Measurements from ENCODE around the gene CLCN5. TPM values are rescaled to one million over a fixed set of nuclear protein-coding genes. Genes with fewer than 3 reads are reported as not detected.

CLCN5 gene
- total RNA-seq, 1 experiment from 2014 or later: 23.6 TPM

DNA sequence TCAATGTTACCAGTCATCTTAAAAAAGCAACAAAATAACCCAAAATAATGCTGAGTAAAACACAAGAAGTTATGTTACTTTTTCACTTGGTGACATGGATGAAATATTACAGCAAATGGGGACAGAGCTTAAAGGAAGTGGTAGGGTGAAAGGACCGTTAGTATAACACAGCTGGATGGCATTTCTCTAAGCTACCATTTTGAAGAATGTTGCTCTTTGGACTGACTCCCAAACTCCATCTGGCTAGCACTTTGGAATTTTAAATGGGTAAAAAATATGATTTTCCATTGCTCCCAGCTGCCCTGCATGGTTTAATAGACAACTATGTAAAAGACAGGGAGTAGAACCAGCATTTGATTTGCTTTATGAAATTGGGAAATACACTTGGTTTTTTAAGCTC lies 27.6 kb downstream of the CLCN5 start:
- Histone ChIP-seq H3K9me3 (ENCODE audit: control insufficient read depth, insufficient read depth, low read depth, low read length) (no peaks in the 10 kb centered on the region), H3K27ac (ENCODE audit: low read length) (no peak overlapping the region), H3K27me3 (ENCODE audit: control insufficient read depth, insufficient read depth, low read length) (no peaks in the 10 kb centered on the region), H3K4me3 (ENCODE audit: low read depth in 2 of 2, low read length in 2 of 2) (no peak overlapping the region), H3K4me1 (ENCODE audit: control insufficient read depth, insufficient read depth, low read length) (no peaks in the 10 kb centered on the region), H3K36me3 (ENCODE audit: control insufficient read depth, insufficient read depth, low read length) (no peaks in the 10 kb centered on the region)
- in situ Hi-C loops (cut with HindIII; ENCODE audit: low pct_unique_long_range_greater_than_20kb, low sequenced_read_pairs) (no loop called here), intact Hi-C loops (cut with micrococcal nuclease; ENCODE audit: unreplicated experiment) (no loop called here)
- ATAC-seq: no peak
- DNase-seq (ENCODE audit: low read depth, low spot score): no peak
- TF ChIP-seq, protein P1, sequence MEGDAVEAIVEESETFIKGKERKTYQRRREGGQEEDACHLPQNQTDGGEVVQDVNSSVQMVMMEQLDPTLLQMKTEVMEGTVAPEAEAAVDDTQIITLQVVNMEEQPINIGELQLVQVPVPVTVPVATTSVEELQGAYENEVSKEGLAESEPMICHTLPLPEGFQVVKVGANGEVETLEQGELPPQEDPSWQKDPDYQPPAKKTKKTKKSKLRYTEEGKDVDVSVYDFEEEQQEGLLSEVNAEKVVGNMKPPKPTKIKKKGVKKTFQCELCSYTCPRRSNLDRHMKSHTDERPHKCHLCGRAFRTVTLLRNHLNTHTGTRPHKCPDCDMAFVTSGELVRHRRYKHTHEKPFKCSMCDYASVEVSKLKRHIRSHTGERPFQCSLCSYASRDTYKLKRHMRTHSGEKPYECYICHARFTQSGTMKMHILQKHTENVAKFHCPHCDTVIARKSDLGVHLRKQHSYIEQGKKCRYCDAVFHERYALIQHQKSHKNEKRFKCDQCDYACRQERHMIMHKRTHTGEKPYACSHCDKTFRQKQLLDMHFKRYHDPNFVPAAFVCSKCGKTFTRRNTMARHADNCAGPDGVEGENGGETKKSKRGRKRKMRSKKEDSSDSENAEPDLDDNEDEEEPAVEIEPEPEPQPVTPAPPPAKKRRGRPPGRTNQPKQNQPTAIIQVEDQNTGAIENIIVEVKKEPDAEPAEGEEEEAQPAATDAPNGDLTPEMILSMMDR (IDR thresholded peaks at IDR 0.05): no peak
- TF ChIP-seq TCF7L2 (IDR thresholded peaks at IDR 0.05; ENCODE audit: low read depth, low read length) (no peak), SIN3A (IDR thresholded peaks at IDR 0.05; ENCODE audit: borderline replicate concordance, insufficient read depth, low read depth, low read length) (no peak), POLR2AphosphoS5 (IDR thresholded peaks at IDR 0.05; ENCODE audit: low read depth, low read length) (no peak), REST (IDR thresholded peaks at IDR 0.05; ENCODE audit: insufficient read depth in 1 of 2, low read depth in 2 of 2, low read length in 1 of 2) (no peak)
- ChIA-PET POLR2A (no interaction called here), CTCF (no interaction called here)
- BruUV-seq (replicated peaks): no TSS peak

GRCh38 chrX:49951524-49952193 lies 29.3 kb downstream of the CLCN5 start:
- CTCF ChIA-PET: no interaction called here
- intact Hi-C loops (cut with micrococcal nuclease; ENCODE audit: unreplicated experiment): no loop called here

DNA sequence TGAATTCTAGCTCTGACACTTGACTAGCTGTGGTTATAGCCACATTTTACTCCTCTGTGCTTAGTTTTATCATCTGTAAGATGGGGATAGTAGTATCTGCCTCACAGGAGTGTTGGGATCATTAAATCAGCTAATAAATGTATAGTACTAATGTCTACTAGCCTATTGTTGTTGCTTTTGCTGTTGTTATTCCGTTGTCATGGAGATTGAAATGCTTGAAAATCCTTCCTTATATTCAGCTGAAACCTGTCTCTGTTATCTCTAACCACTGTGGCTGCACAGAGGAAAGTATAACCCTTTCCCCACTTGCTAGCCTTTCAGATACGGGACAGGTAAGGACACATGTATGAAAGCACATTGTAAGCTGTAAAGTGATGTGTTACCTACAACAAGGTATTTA lies 33.9 kb downstream of the CLCN5 start:
- Histone ChIP-seq H3K4me3 (ENCODE audit: low read depth in 2 of 2, low read length in 2 of 2) (no peak overlapping the region), H3K27ac (ENCODE audit: low read length) (no peak overlapping the region), H3K27me3 (ENCODE audit: control insufficient read depth, insufficient read depth, low read length) (no peaks in the 10 kb centered on the region), H3K4me1 (ENCODE audit: control insufficient read depth, insufficient read depth, low read length) (no peaks in the 10 kb centered on the region), H3K9me3 (ENCODE audit: control insufficient read depth, insufficient read depth, low read depth, low read length) (no peaks in the 10 kb centered on the region), H3K36me3 (ENCODE audit: control insufficient read depth, insufficient read depth, low read length) (no peaks in the 10 kb centered on the region)
- POLR2A ChIA-PET: no interaction called here
- no peak for TF ChIP-seq POLR2AphosphoS5 (IDR thresholded peaks at IDR 0.05; ENCODE audit: low read depth, low read length)
- no peak for TF ChIP-seq TCF7L2 (IDR thresholded peaks at IDR 0.05; ENCODE audit: low read depth, low read length)
- TF ChIP-seq, protein P1 (IDR thresholded peaks at IDR 0.05): no peak
- no peak for TF ChIP-seq SIN3A (IDR thresholded peaks at IDR 0.05; ENCODE audit: borderline replicate concordance, insufficient read depth, low read depth, low read length)
- TF ChIP-seq REST (IDR thresholded peaks at IDR 0.05; ENCODE audit: insufficient read depth in 1 of 2, low read depth in 2 of 2, low read length in 1 of 2): no peak
- no TSS peak for BruUV-seq (replicated peaks)
- DNase-seq (ENCODE audit: low read depth, low spot score): no peak
- in situ Hi-C loops (cut with HindIII; ENCODE audit: low pct_unique_long_range_greater_than_20kb, low sequenced_read_pairs) (no loop called here), intact Hi-C loops (cut with micrococcal nuclease; ENCODE audit: unreplicated experiment) (no loop called here)
- ATAC-seq: no peak
- CTCF ChIA-PET: no interaction called here

More at GRCh38 chrX:49951524-49952193, 29.3 kb downstream of the CLCN5 start:
- in situ Hi-C loops (cut with HindIII; ENCODE audit: low pct_unique_long_range_greater_than_20kb, low sequenced_read_pairs): no loop called here
- Histone ChIP-seq H3K36me3 (ENCODE audit: control insufficient read depth, insufficient read depth, low read length) (no peaks in the 10 kb centered on the region), H3K4me3 (ENCODE audit: low read depth in 2 of 2, low read length in 2 of 2) (no peak overlapping the region), H3K27me3 (ENCODE audit: control insufficient read depth, insufficient read depth, low read length) (no peaks in the 10 kb centered on the region), H3K9me3 (ENCODE audit: control insufficient read depth, insufficient read depth, low read depth, low read length) (no peaks in the 10 kb centered on the region), H3K4me1 (ENCODE audit: control insufficient read depth, insufficient read depth, low read length) (no peaks in the 10 kb centered on the region), H3K27ac (ENCODE audit: low read length) (no peak overlapping the region)
- ATAC-seq (no peak), DNase-seq (ENCODE audit: low read depth, low spot score) (no peak)
- BruUV-seq (replicated peaks): no TSS peak
- no peak for TF ChIP-seq SIN3A (IDR thresholded peaks at IDR 0.05; ENCODE audit: borderline replicate concordance, insufficient read depth, low read depth, low read length)
- no peak for TF ChIP-seq POLR2AphosphoS5 (IDR thresholded peaks at IDR 0.05; ENCODE audit: low read depth, low read length)
- TF ChIP-seq TCF7L2 (IDR thresholded peaks at IDR 0.05; ENCODE audit: low read depth, low read length): no peak
- POLR2A ChIA-PET: no interaction called here
